ENCODE results near the gene ITGA1. TPM values are rescaled to one million over a fixed set of nuclear protein-coding genes. Genes with fewer than 3 reads are reported as not detected.

Gene ITGA1
- total RNA-seq, 1 experiment from 2014 or later: 4.0 TPM

DNA sequence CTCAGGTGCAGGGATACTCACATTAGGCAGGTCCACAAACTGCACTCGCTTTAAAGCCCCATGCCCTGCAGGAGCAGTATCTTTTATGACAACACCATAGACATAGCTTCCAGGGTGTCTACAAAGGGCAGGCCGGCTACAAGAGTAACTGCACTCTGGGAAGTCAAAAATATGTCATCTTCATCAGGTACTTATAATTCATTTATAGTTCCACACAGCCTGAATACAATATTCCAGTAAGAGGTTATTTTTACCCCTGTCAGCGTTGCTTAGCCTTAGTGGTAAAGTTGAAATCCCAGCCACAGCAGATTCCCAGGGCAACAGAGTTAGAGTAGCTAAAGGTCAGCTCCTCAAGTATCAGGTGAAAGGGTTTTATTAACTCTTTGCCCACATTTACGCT is 119.1 kb downstream of the ITGA1 start:
- ChIA-PET POLR2A (ENCODE audit: unreplicated experiment) (no interaction called here), CTCF (no interaction called here)

DNA sequence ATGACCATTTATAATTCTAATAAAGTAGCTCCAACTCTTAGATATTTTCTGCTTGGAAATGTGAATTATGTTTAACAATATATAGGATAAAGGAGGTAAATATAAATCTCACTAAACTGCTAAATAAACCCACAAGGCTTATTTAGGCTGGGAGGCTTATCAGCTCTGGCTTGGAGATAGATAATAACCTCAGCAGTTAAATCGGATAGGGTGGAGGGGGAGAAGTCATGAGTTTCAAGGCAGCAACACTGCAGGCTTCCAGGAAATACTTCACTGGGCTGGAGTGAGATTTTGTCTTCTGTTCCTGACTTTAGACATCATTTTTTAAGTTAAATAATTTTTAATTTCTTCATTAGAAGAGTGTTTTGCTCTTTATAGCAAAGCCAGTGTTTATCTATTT is 121.5 kb downstream of the ITGA1 start:
- Histone ChIP-seq H3K4me2 (no peak overlapping the region), H3K9me2 (ENCODE audit: insufficient read depth) (no peaks in the 10 kb centered on the region), H2AFZ (no peak overlapping the region), H3K27ac (no peak overlapping the region), H3K36me3 (ENCODE audit: low read depth) (no peaks in the 10 kb centered on the region), H3K9me3 (ENCODE audit: insufficient read depth, low read depth) (no peaks in the 10 kb centered on the region), H3K79me2 (ENCODE audit: low read depth) (no peaks in the 10 kb centered on the region), H3K4me1 (replicated peaks; ENCODE audit: insufficient read depth) (no peaks in the 10 kb centered on the region), H4K20me1 (ENCODE audit: insufficient read depth) (no peaks in the 10 kb centered on the region), H3F3A (ENCODE audit: insufficient read depth, low read depth) (no peaks in the 10 kb centered on the region), H3K4me3 (no peak overlapping the region), H3K27me3 (ENCODE audit: insufficient read depth, low read depth) (no peaks in the 10 kb centered on the region)
- BruUV-seq (replicated peaks): no TSS peak
- ChIA-PET POLR2A (ENCODE audit: unreplicated experiment) (no interaction called here), CTCF (no interaction called here)
- TF ChIP-seq EZH2 (IDR thresholded peaks at IDR 0.05; ENCODE audit: low read depth): no peak
- TF ChIP-seq, protein P1, sequence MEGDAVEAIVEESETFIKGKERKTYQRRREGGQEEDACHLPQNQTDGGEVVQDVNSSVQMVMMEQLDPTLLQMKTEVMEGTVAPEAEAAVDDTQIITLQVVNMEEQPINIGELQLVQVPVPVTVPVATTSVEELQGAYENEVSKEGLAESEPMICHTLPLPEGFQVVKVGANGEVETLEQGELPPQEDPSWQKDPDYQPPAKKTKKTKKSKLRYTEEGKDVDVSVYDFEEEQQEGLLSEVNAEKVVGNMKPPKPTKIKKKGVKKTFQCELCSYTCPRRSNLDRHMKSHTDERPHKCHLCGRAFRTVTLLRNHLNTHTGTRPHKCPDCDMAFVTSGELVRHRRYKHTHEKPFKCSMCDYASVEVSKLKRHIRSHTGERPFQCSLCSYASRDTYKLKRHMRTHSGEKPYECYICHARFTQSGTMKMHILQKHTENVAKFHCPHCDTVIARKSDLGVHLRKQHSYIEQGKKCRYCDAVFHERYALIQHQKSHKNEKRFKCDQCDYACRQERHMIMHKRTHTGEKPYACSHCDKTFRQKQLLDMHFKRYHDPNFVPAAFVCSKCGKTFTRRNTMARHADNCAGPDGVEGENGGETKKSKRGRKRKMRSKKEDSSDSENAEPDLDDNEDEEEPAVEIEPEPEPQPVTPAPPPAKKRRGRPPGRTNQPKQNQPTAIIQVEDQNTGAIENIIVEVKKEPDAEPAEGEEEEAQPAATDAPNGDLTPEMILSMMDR (conservative IDR thresholded peaks at IDR 0.05): no peak
- intact Hi-C loops (cut with micrococcal nuclease; ENCODE audit: unreplicated experiment): no loop called here
- DNase-seq: no peak

More for the DNA sequence above, 119.1 kb downstream of the ITGA1 start:
- TF ChIP-seq EZH2 (IDR thresholded peaks at IDR 0.05; ENCODE audit: low read depth): no peak
- TF ChIP-seq, protein P1 (conservative IDR thresholded peaks at IDR 0.05): no peak
- Histone ChIP-seq H3K4me3 (no peak overlapping the region), H4K20me1 (ENCODE audit: insufficient read depth) (no peaks in the 10 kb centered on the region), H3K27me3 (ENCODE audit: insufficient read depth, low read depth) (no peaks in the 10 kb centered on the region), H3K4me1 (replicated peaks; ENCODE audit: insufficient read depth) (no peaks in the 10 kb centered on the region), H3F3A (ENCODE audit: insufficient read depth, low read depth) (no peaks in the 10 kb centered on the region), H3K79me2 (ENCODE audit: low read depth) (no peaks in the 10 kb centered on the region), H3K36me3 (ENCODE audit: low read depth) (no peaks in the 10 kb centered on the region), H3K27ac (no peak overlapping the region), H2AFZ (no peak overlapping the region), H3K4me2 (no peak overlapping the region), H3K9me2 (ENCODE audit: insufficient read depth) (no peaks in the 10 kb centered on the region), H3K9me3 (ENCODE audit: insufficient read depth, low read depth) (no peaks in the 10 kb centered on the region)
- no peak for DNase-seq
- BruUV-seq (replicated peaks): no TSS peak
- intact Hi-C loops (cut with micrococcal nuclease; ENCODE audit: unreplicated experiment): no loop called here

DNA sequence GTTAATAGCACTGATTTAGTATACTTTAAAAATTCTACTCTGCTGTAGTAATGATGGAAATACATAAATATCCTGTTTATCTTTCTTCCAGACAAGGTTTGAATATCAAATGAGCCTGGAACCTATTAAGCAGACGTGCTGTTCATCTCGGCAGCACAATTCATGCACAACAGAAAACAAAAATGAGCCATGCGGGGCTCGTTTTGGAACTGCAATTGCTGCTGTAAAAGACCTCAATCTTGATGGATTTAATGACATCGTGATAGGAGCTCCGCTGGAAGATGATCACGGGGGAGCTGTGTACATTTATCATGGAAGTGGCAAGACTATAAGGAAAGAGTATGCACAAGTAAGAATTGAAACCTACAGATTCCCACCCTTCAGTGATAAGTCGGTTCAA is 122.4 kb downstream of the ITGA1 start:
- CTCF ChIA-PET: no interaction called here
- no peak overlapping the region for H2AFZ ChIP-seq
- no peaks in the 10 kb centered on the region for H4K20me1 ChIP-seq (ENCODE audit: insufficient read depth)
- no peak for DNase-seq
- BruUV-seq (replicated peaks): no TSS peak
- TF ChIP-seq, protein P1 (conservative IDR thresholded peaks at IDR 0.05): no peak
- no peak for TF ChIP-seq EZH2 (IDR thresholded peaks at IDR 0.05; ENCODE audit: low read depth)
- H3K36me3 ChIP-seq (ENCODE audit: low read depth): no peaks in the 10 kb centered on the region
- H3K9me3 ChIP-seq (ENCODE audit: insufficient read depth, low read depth): no peaks in the 10 kb centered on the region
- intact Hi-C loops (cut with micrococcal nuclease; ENCODE audit: unreplicated experiment): no loop called here
- no peak overlapping the region for H3K4me2 ChIP-seq
- H3K79me2 ChIP-seq (ENCODE audit: low read depth): no peaks in the 10 kb centered on the region
- H3K27ac ChIP-seq: no peak overlapping the region
- H3K27me3 ChIP-seq (ENCODE audit: insufficient read depth, low read depth): no peaks in the 10 kb centered on the region
- no peaks in the 10 kb centered on the region for H3F3A ChIP-seq (ENCODE audit: insufficient read depth, low read depth)
- H3K4me1 ChIP-seq (replicated peaks; ENCODE audit: insufficient read depth): no peaks in the 10 kb centered on the region
- H3K9me2 ChIP-seq (ENCODE audit: insufficient read depth): no peaks in the 10 kb centered on the region
- H3K4me3 ChIP-seq: no peak overlapping the region
- POLR2A ChIA-PET (ENCODE audit: unreplicated experiment): no interaction called here
